ENCODE measurements around the gene CCDC137. TPM values are rescaled to one million over a fixed set of nuclear protein-coding genes. Genes with fewer than 3 reads are reported as not detected.

The CCDC137 gene
- total RNA-seq, 1 donor from 2014 or later, result 14.9 TPM

DNA sequence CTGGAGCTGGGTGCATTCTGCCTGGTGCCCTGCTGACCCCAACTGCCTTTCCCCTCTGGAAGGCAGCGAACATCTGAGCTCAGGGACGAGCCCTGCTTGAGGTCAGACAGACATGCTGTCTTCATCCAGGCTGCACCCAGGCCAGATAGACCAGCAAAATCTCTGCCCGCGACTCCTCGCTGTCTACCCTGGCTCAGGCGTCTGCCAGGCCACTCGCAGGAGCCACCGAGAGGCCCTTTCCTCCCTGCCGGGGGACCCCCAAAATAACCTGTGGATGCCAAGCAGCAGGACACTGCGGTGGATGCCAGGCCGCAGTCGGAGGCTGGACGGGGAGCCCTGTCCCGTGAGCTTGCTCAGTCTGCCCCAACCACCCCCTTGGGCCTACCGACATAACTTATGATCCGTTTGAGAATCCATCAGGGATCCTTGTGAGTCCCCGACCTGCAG is 42.2 kb downstream of the CCDC137 start:
- Mint-ChIP-seq H3K9me3 (ENCODE audit: unreplicated experiment) (no peaks in the 10 kb centered on the region), H3K4me1 (ENCODE audit: unreplicated experiment) (peaks cover 24% of the 10 kb centered on the region), H3K36me3 (ENCODE audit: unreplicated experiment) (peaks cover 13% of the 10 kb centered on the region), H3K4me3 (ENCODE audit: unreplicated experiment) (no peak overlapping the region), H3K27me3 (ENCODE audit: unreplicated experiment) (no peaks in the 10 kb centered on the region), H3K27ac (ENCODE audit: unreplicated experiment) (no peak overlapping the region)
- no peak for DNase-seq (ENCODE audit: extremely low spot score, unreplicated experiment)
- no peak for TF ChIP-seq CTCF (IDR thresholded peaks at IDR 0.05)

- no peaks in the 10 kb centered on the region for H3K27me3 Mint-ChIP-seq (ENCODE audit: unreplicated experiment)
- no peak for TF ChIP-seq CTCF (IDR thresholded peaks at IDR 0.05)
- DNase-seq (ENCODE audit: extremely low spot score, unreplicated experiment), result no peak
- peaks cover 26% of the 10 kb centered on the region for H3K4me1 Mint-ChIP-seq (ENCODE audit: unreplicated experiment)
- peak overlapping the region; percentile 68 for H3K27ac Mint-ChIP-seq (ENCODE audit: unreplicated experiment)
- no peaks in the 10 kb centered on the region for H3K9me3 Mint-ChIP-seq (ENCODE audit: unreplicated experiment)
- peaks cover 7% of the 10 kb centered on the region for H3K36me3 Mint-ChIP-seq (ENCODE audit: unreplicated experiment)
- H3K4me3 Mint-ChIP-seq (ENCODE audit: unreplicated experiment), result peak overlapping the region; percentile 68
Observed at GRCh38 chr17:81710514-81711308, 44.2 kb downstream of the CCDC137 start.

DNA sequence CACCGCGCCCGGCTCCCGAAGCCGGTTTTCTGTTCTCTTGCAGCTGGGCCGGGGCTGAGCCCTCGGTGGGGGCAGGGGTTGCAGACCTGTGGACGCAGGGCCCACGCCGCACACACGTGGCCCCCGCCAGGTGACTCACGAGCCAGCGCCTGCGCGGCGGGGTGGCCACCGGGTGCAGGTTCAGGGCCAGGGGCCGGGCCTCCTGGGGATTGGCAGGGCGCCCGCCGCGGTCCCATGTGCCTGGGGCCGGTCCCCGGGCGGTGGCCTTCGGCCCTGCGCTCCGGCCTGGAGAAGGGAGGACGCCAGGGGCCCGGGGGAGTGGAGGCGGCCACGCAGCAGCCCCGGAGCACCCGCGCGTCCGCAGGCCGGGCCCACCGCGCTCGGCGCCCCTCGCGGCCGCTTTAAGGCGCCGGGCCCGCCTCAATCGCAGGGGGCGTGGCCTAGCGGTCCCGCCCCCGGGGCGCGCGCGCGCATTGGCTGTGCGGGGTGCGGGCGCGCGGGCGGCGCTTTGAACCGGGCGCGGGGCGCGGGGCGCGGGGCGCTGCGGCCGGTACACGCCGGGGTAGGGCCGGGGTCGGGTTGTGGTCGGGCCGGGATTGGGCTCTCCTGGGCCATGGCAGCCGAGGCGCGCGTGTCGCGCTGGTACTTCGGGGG is 45.4 kb downstream of the CCDC137 start, which contains the start of gene SLC25A10:
Gene SLC25A10, plus strand, starts transcription at position 471 of the 654 bp plus-strand sequence. Its CDS starts 143 bp downstream, at position 614.
- peak; percentile 13 for TF ChIP-seq CTCF (IDR thresholded peaks at IDR 0.05)
- Mint-ChIP-seq H3K4me3 (ENCODE audit: unreplicated experiment) (peak within 1 kb of the TSS; percentile 79), H3K27me3 (ENCODE audit: unreplicated experiment) (no peaks in the 10 kb centered on the region), H3K4me1 (ENCODE audit: unreplicated experiment) (peaks cover 26% of the 10 kb centered on the region), H3K27ac (ENCODE audit: unreplicated experiment) (peak within 1 kb of the TSS; percentile 68), H3K9me3 (ENCODE audit: unreplicated experiment) (no peaks in the 10 kb centered on the region), H3K36me3 (ENCODE audit: unreplicated experiment) (peaks cover under 1% of the 10 kb centered on the region)
- no peak for DNase-seq (ENCODE audit: extremely low spot score, unreplicated experiment)

- Mint-ChIP-seq H3K27ac (ENCODE audit: unreplicated experiment) (peak overlapping the region; percentile 41), H3K27me3 (ENCODE audit: unreplicated experiment) (no peaks in the 10 kb centered on the region), H3K9me3 (ENCODE audit: unreplicated experiment) (no peaks in the 10 kb centered on the region), H3K4me1 (ENCODE audit: unreplicated experiment) (peaks cover 26% of the 10 kb centered on the region), H3K36me3 (ENCODE audit: unreplicated experiment) (no peaks in the 10 kb centered on the region), H3K4me3 (ENCODE audit: unreplicated experiment) (peak overlapping the region; percentile 79)
- DNase-seq (ENCODE audit: extremely low spot score, unreplicated experiment), result no peak
- TF ChIP-seq CTCF (IDR thresholded peaks at IDR 0.05), result no peak
Observed at GRCh38 chr17:81712468-81713003, 46.0 kb downstream of the CCDC137 start.
